Ammon's horn (tissue), 1 donor: ENCODE data around the gene EFCC1.

Experiments
- DNase-seq: peaks from one replicate; pipeline ENCODE4 v3.0.0-alpha.2; 2016; ENCODE audit warnings: low spot score

The EFCC1 gene

GRCh38 chr3:129032716-129033115, 31.6 kb downstream of the EFCC1 start:
- DNase-seq, result no peak

- DNase-seq, result no peak
Measured at GRCh38 chr3:129033151-129033550, 32.0 kb downstream of the EFCC1 start.

GRCh38 chr3:129033633-129034321, 32.7 kb downstream of the EFCC1 start:
- DNase-seq, result no peak

DNA sequence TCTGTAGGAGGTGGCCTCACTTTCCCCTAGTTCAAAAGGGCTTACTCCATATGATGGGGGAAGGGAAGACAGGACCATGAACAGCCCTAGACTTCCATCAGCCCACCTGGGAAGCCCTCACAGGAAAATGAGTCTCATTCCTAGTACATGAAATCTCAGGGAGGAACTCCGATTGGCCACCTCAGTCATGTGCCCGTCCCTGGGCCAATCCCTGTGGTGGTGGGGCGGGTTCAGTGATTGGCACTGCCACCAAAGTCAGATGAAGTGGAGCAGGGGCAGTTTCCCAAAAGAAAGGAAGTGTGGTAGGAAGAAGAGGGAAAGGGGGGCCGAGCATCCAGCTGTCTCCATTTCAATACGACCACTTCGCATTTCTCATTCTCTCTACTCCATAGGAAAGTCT, 33.5 kb downstream of the EFCC1 start:
- DNase-seq, result no peak

GRCh38 chr3:129035360-129036221, 34.5 kb downstream of the EFCC1 start:
- no peak for DNase-seq

- DNase-seq, result no peak
Measured at GRCh38 chr3:129036222-129037092, 35.4 kb downstream of the EFCC1 start.

DNA sequence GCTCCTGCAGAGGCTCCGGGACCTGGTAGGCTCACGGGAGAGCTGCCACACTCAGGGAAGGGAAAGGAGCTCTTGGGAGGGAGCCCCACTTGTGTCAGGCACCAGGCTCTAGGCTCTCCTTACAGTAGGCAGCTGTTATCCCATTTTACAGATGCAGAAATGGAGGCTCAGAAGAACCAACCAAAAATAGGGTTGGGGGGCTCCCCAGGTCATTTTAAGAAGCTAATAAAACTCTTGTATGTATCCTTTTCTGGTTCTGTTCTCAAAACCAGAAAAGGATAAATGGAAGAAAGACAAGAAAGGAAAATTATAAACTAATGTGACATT, 36.0 kb downstream of the EFCC1 start:
- DNase-seq, result no peak

DNA sequence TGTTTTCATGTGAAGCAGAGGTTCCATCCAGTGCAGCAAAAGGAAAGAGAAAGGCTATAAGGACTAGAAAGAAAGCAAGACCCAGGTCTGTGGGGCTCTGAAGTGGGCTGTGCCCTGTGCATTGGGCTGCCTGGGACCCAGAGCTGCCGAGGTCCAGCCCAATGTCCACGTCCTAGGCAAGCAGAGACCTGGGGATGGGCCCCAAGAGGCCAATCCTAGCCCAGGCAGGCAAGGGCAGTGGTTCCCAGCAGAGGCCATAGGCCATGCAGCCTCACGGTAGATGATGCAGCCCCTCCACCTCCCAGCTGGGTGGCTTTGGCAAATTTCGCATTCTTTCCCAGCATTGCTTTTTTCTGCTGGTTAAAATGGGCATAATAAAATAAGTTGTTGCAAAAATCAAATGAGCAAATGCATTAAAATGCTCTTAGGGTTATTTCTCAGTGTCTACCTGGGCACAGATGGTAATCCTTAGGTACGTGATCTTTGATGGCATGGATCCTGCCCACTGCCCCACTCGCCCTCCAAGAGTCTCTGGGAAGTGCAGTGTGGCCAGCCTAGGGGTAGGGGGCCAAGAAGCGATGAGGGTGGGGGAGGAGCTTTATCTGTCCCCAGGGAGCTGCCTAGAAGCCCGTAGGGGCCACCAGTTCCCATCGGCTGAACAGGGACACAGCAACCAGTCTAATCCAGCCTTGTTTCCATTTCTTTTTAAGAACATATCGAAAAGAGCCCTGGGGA, 37.2 kb downstream of the EFCC1 start:
- DNase-seq, result no peak

GRCh38 chr3:129039271-129040038, 38.4 kb downstream of the EFCC1 start:
- DNase-seq, result no peak

GRCh38 chr3:129040039-129040336, 38.9 kb downstream of the EFCC1 start:
- no peak for DNase-seq

DNA sequence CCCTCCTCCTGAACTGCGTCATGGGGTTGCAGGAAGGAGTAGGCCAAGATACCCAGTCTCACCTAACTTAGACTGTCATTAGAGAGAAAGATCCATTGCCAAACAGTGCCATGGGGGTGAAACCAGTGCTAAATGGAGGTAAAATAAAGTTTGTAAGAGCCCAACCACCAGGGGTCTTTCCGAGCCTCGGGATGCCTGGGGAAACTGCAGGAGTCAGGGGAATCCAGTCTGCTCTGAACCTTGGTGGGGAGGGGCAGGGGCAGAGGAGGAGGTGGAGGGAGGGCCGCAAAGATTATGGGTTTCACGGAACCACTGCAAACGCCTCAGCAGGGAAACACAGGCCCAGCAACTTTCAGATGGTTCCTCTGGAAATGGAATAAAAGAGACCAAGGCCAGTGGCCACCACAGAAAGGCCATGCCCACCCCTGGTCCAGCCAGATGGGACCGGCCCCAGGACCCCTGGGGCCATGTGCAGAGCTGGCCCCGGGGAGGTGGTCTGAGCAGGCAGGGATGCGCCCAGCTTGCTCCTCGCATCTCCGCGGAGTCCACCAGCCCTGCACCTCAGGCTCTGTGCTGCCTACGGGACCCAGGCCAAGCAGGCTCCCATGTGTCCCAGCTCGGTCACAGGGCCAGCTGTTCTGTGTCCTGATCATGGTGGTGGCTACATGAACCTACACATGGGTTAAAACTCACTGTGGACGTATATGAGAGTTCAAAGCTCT, 39.6 kb downstream of the EFCC1 start:
- DNase-seq, result no peak

GRCh38 chr3:129045675-129046036, 44.6 kb downstream of the EFCC1 start:
- DNase-seq, result no peak

DNA sequence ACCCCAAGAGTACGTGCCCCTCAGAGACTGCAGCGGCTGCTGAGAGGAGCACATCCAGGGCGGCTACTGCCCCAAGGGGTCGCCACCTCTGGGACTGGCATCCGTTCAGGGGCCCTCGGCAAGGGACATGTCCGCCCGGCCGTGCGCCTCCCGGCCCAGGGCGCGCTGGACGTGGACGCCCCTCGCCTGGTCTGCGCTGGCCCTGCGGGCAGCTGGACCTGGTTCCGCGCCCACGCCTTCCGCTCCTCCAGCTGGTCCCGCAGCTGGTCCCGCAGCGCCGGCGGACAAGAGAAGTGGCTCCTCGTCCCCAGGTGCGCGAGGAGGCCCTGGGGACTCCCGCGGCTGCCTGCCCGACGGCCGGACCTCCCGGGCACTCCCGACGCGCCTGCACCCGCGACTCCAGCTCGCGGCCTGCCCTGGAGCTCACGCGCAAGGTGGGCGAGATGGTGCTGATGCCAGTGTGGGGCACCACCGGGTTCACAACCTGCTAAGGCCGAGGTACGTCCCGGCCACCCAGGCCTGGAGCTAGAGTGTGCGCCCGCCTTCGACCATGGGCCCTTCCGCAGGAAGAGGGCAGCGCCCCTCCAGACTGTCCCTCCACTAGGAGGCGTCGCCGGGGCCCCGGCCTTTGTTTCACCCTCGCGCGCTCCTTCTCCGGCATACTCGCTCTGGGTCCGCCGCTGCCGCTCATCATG, 45.1 kb downstream of the EFCC1 start:
- no peak for DNase-seq

DNA sequence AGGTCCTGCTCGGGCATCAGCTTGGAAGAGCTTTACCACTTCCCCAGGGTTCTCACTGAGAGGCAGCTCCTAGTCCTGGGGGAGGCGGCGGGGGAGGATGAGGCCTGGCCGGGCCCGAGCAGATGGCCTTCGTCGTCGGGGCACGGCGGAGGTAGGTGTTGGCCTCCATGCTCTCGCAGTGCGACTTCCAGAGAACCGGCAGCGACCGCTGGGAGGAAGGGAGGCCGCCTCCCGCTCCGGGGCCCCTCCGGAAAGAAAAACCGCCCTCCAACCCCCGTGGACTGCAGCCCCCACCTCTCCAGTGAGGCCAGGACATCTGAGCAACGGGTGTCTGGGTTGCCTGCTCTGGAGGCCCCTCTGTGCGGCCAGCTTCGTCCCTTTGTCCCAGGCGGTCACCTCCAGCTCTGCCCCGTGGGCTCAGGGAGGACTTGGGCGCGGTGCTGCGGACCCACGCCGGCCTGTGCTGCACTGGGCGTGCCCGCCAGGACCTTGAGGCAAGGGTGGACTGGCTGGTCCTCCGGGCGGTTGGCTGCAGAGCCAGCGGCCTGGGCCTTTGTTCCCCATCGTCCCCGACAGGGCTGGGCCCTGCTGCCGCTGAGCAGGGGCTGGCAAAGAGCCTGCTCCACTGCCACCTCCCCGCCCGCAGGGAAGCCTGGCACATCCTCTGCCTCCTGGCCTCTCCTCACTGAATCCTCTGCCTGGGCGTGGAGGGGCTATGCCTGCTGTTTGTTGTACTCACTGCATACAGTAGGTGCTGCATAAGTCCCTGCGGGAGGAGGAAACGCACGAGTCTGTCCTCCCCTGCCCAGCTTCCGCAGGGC, 45.8 kb downstream of the EFCC1 start:
- no peak for DNase-seq

- DNase-seq, result no peak
Measured at GRCh38 chr3:129047553-129047839, 46.4 kb downstream of the EFCC1 start.

DNA sequence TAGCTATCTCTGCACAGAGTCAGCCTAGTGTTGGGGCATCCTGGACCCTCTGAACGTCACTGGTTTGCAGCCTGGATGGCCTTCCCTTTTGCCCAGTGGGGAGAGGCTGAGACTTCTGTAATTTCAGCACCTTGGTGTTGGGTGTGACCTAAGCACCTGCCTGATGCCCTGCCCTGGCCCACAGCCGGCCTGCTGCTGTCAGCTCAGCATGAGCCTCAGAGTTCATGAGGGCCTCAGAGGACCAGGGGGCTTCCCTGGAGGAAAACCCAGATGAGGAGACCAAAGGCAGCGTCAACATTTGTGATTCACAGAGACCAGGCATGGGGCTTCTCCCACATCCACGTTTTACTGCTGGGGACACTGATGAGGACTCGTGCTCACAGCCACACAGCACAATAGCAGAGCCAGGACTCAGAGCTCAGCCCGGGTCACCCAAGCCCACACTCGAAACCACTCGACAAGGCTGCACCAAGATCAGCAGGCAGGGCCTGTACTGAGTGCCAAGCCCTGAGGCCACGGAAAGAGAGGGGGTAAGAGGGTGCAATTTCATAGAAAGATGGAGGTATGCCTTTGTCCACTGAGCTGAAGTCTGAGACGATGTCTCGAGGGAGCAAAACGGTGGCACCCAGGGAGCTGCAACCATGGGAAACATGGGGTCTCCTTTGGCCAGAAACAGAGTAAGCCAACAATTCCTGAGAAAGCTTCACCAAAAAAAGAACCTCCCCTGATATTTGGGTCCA, 49.6 kb downstream of the EFCC1 start:
- no peak for DNase-seq

DNA sequence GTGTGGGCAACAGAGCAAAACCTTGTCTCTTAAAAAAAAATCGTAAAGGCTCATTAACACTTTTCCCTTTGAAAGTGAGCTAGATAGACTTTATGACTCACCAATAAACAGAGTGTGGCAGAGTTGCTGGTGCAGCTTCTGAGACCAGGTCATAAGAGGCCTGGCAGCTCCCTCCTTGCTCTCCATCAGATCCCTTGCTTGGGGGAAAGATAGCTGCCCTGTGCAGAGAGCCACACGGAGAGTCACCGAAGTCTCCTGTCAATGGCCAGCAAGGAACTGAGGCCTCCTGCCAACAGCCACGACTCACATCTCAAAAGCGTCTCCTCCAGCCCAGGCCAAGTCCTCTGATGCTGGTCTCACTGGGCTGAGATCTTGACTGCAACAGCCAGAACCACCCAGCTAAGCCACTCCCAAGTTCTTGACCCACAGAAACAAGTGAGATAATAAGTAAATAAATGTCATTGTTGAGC, 50.8 kb downstream of the EFCC1 start:
- DNase-seq, result no peak

DNA sequence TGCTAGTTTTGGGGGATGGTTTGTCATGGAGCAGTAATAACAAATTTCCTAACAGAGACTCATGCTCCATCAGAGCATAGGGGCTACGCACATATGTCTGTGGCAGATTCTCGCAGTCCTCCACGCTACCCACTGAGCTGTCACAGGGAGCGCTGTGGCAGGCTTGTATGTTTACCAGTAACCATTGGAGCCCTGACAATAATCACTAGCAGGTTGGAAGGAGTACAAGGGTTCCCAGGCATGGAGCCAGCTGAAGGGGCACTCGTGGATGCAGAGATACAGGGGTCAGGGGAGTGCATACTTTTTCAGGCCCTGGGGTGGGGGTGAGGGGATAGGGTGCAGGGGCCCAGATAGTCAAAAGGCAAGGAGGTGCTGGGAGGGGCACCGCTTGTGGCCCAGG, 51.6 kb downstream of the EFCC1 start:
- no peak for DNase-seq
